Jurkat, Clone E6-1 (cell line): ENCODE results near the gene ELK1.
A peak's percentile ranks its signal among the peaks of the same experiment; 100 is the strongest.
"Not testable (repeated sequence)": the region's sequence is repeated elsewhere in the genome, so short reads cannot be mapped to it uniquely, and the experiment has no call there.

Experiments used
- DNase-seq: peaks from one replicate; pipeline ENCODE4 v3.0.0-alpha.2; 2011; ENCODE audit warnings: low read depth, low spot score
- H3K4me3 ChIP-seq: 2 replicates; pipeline ENCODE4 v1.5.1; 2011; ENCODE audit warnings: mild to moderate bottlenecking, low read length, control low read depth, moderate library complexity

ELK1 gene

DNA sequence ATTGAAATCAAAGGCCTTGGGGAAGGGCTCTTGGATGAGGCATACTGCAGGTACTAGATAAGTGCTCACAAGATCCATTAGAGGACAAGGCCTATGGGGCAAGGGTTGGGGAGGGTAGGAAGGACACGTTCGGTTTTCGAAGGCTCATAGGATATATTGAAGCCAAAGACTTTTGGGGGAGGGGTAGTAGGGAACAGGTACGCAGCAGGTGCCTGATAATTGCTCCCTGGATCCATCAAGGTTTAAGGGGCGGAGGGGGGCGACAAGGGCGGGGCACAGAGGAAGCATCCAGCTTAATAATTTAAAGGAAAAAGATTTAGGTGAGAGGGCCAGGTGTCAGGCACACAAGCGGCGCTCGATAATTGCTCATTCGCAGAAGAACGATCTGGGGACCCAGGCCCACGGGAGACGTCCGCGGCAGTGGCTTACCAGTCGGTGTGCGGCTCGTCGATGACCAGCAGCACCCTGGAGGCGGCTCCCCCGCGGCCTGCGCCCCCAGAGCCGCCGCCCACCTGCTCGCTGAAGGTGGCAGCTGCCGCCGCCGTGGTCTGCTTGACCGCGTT lies 31.4 kb downstream of the ELK1 start:
- DNase-seq, result no peak
- H3K4me3 ChIP-seq, result no peak overlapping the region

DNA sequence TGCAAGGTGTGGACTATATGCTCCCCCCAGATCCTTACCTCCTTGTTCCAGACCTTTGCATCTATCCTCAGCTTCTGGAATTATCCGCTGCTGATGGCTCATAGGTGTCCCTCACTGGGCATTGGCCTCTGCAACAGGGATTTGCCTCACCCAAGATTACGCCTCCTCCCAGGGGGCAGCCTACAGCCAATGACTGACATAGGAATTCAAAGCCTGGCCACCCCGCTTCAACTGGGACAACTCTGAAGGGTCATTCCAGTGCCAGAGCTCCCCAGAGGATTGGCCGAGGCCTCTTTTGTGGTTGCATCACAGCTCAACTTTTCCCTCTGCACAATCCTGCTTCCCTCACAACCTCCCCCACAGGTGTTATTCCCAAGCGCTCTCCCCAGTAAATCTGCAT lies 35.7 kb downstream of the ELK1 start:
- no peak for DNase-seq
- H3K4me3 ChIP-seq, result no peak overlapping the region

DNA sequence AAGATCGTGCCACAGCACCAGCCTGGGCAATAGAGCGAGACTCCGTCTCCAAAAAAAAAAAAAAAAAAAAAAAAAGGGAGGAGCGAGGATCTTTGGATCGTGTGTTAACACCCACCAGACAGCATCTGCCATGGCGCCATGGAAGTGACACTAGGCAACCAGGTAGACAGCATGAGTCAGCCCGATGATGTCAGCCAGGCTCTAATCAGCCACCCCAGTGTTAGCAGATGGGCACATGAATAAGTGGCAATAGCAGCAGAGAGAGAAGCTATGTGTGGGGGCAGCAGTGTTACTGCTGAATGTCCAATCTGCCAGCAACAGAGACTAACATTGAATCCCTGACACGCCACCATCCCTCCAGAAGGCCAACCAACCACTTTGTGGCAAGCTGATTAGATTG lies 37.3 kb downstream of the ELK1 start:
- DNase-seq, result no peak
- H3K4me3 ChIP-seq, result no peak overlapping the region

DNA sequence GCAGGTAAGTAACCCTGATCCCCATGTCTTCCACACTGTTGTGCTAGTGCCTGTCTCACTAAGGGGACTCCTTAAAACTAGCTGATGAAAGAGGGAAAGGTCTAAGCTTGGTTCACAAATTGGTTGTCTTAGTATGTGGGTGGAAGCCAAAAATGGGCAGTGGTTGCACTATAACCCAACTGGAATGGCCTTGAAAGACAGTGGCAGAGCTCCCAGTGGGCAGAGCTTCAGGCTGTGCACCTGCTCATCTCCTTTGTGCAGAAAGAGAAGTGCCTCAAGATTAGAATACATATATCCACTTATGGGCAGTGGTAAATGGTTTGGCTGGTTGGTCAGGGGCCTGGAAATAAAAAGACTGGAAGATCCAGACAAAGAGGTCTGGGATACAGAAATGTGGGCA lies 37.9 kb downstream of the ELK1 start:
- H3K4me3 ChIP-seq, result no peak overlapping the region
- DNase-seq, result no peak

DNA sequence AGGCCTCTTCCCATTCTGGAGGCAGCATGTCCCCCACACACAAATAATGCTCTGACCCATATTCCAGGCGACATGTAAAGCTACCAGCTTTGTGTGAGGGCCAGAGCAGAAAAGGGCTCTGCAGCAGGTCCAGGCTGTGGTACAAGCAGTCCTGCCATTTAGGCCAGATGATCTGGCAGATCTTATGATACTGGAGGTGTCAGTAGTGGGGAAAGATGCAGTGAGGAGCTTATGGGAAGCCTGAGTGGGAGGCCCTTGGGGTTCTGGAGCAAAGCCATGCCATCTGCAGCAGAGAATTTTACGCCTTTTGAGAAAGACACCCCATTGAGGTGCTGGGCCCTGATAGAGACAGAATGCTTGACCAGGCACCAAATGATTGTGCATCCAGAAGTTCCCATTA lies 38.4 kb downstream of the ELK1 start:
- no peak for DNase-seq

DNA sequence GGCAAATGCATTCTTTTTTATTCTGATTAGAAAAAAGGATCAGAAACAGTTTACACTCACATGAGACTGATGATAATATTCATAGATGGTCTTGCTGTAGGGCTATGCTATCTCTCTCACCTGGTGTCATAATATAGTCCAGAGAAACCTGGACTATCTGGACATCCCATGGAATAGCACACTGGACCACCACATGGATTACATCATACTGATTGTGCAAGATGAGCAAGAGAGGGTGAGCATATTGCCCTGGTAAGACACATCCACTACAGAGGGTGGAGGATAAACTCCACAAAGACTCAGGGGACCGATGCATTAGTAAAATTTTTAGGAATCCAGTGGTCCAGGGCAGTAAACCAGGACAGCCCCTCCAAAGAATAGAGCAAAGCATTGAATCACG lies 38.9 kb downstream of the ELK1 start:
- H3K4me3 ChIP-seq, result no peak overlapping the region
- DNase-seq, result no peak

More for the DNA sequence above, 38.4 kb downstream of the ELK1 start:
- no peak overlapping the region for H3K4me3 ChIP-seq

DNA sequence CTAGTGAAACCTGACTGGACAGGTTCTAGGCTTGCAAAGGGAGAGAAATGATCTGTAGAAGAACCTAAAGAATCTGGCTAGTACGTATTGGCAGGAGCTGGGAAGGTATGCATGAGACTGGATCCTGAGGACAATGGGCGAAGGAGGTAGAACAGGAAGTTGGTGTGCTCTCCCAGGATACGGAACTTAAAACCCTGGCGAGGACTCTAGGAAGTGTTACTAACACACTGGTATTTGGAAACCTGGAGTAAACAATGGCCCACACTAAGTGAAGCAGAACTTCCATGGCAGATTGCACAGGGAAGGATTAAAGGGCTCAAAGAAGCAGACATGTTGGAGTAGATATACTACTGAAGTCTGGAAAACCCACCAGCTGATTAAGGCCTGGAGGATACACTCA lies 39.9 kb downstream of the ELK1 start:
- no peak overlapping the region for H3K4me3 ChIP-seq
- no peak for DNase-seq

DNA sequence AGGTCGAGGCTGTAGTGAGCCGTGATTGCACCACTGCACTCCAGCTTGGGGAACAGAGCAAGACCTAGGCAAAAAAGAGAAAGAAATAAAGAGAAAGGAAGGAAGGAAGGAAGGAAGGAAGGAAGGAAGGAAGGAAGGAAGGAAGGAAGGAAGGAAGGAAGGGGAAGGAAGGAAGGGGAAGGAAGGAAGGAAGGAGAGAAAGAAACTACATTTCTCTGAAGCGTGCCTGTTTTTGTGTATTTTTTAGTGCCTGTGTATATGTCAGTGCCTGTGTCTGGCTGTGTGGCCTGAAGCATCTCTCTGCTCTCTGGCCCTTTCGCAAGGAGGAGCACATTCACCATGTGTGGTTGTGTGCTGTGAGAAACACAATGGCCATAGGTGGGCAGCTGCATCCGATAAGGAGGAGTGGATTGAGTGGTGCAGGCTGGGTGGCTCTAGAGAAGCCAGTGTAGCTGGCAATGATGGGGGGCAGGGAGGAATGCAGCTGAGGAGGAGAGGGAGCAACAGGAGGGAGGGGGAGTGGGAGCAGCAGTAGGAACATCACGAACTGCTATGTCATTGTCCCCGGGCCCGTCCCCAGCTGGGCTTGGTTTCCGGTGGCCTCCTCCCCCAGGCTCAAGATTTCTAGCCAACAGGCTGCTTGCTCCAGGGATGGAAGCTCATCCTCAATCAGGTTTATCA lies 42.1 kb downstream of the ELK1 start:
- H3K4me3 ChIP-seq, result no peak overlapping the region
- DNase-seq, result no peak

DNA sequence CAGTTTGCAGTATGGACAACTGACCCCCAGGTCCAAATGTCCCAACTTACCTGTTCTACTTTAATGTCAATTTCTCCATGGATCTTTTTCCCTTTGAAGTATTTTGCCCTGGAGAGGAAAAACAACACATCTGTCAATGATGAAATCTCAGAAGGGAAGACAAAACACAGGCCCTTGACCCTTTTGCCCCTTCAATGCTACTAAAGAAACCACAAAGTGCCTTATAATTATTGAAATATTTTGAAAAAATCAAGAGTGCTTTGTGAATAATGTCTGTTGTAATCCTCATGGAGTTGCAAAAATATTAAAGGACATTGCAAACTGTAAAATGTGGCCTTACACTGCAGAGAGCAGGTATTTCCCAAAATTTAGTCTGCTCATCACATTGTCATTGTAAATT lies 43.3 kb downstream of the ELK1 start:
- no peak for DNase-seq
- no peak overlapping the region for H3K4me3 ChIP-seq

DNA sequence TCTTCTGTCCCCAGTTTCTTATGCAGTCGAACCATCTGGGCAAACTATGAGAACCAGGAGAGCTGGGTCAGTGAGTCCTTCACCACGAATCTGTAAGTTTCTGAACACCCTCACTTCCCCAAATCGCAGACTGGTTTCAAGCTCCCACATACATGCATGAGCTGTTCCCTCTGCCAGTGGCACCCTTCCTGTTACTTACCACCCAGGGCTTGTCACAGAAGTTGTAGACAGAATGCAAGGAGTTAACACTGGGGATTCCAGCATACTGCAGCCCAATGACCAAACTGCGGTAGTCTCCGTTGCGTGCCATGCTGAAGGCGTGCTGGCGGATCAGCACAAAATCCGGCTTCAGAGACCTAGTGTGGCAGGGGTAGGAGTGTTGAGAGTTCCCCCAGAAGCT lies 45.3 kb downstream of the ELK1 start:
- no peak for DNase-seq
- H3K4me3 ChIP-seq, result no peak overlapping the region

DNA sequence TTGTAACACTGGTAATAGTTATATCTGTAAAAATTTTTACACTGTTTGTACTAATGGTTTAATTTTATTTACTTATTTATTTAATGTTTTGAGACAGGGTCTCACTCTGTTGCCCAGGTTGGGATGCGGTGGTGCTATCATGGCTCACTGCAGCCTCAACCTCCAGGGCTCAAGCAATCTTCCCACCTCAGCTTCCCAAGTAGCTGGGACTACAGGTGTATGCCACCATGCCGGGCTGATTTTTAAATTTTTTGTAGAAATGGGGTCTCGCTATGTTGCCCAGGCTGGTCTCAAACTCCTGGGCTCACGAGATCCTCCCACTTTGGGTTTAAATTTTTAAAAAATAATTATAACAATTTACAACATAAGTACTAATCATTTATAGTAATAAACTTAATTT lies 47.2 kb downstream of the ELK1 start:
- H3K4me3 ChIP-seq, DNase-seq: not testable (repeated sequence)

DNA sequence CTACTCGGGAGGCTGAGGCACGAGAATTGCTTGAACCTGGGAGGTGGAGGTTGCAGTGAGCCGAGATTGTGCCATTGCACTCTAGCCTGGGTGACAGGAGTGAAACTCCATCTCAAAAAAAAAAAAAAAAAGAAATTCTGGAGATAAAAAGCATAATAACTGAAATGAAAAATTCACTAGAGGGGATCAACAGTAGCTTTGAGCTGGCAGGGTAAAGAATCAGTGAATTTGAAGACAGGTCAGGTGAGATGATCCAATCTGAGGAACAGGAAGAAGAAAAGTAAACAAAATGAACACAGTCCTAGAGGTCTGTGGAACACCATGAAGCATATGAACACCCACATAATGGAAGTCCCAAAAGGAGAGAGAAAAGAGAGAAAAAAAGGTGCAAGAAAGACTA lies 53.1 kb downstream of the ELK1 start:
- DNase-seq, result no peak
- no peak overlapping the region for H3K4me3 ChIP-seq

DNA sequence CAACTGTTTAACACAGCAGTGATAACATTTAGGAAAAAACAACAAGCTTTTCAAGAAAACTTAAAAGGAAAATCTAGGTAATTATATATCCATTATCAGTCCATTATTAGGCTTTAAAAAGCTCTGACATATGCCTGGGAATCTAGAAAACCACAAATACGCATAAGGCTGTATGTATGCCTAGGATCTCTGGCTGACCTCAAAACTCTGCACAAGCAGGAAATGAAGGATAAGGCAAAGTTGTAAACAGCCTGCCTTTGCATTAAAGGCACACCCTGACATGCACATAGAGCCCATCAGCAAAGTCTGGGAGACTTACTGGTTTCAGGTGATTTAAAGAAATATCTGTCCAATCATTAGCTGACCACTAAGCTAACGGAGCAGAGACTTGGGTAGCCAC lies 54.1 kb downstream of the ELK1 start:
- no peak for DNase-seq
- H3K4me3 ChIP-seq, result no peak overlapping the region

DNA sequence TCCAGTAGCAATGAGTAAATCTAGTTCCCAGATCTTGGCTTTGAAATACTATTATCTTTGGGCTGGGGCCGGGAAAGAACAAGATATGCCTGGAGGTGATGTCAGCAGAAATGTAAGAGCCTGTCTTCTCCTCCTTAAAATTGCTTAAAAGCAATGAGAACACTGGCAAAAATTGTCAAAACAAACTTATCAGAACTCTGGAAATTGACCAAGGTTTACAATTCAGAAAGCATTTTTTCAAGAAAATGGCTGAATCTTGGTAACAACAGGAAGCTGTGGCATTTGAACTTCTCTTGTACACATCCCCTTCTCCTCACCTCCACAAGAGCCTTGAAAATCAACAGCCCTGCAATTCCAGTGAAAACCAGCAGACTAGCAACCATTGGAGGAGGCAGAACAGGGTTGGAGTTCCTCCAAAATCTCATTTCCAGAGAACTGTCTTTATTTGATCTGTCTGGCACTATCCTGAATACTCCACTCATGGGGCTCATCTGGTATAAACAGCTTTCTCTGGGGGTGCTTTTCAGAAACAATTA lies 54.6 kb downstream of the ELK1 start:
- no peak overlapping the region for H3K4me3 ChIP-seq
- DNase-seq, result peak; percentile 1

DNA sequence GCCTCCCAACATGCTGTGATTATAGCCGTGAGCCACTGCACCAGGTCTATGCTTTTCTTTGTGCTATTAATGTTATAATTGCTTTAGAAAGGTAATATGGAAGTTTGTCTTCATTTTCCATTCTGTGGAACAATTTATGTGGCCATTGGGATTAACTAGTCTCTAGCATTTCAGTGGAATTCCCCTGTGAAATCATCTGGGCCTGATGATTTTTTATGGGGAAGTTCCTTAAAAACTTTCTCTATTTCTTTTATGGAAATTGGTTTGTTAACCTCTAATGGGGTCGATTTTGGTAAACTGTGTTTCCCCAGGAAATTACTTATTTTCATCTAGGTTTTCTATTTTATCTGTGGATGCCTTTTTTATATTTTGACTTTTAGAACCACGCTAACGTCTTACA lies 56.8 kb downstream of the ELK1 start:
- no peak for DNase-seq
- H3K4me3 ChIP-seq, result no peak overlapping the region

DNA sequence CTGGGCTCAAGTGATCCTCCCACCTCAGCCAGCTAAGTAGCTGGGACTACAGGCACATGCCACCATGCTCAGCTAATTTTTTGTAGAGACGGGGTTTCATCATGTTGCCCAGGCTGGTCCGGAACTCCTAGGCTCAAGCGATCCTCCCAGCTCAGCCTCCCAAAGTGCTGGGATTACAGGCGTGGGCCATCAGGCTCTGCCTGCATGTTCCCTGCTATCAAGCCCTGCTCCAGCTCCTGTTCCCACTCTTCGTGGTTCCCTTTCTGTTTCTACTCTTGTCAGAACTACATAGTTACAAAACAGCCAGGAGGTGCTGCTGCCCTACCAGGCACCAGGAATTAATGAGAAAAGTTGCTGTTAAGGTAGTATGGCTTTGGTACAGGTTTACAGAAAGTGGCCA lies 59.4 kb downstream of the ELK1 start:
- H3K4me3 ChIP-seq, result no peak overlapping the region
- DNase-seq, result no peak

DNA sequence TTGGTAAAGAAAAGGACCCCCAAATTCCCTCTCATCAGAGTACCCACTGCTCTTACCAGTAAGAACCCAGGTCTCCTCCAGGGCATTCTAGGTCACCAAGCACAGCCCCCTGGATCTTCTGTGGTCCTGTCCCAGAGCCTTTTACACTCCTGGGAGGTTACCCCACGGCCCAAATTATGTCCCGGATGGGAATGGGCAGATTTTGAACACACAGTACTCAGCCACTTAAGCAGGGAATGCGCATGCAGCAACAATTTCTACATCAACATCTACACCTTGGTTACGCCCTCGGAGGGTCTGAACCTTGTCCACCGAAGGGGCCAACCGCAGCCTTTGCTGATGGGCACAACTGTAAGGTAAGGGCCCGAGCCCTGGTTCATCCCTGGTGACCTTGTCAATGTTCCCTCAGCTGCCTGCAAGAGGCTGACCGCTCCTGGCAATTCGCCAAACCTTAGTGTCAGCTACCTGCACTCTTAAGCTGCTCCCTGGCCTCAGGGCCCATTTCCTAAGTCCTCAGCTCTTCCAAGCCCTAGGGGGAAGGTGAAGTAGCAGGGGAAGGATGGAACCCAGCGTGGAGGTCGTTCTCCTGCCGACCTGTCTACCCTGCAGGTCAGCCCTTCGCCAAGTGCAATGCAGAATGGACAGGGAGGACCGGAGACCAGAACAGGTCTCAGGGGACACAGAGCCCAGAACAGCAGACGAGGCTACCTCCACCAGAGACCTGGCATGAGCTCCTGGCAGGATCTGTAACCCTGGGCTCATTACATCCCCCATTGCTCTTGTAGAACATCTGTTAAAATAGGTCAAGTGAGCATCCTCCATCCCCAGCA lies 62.2 kb downstream of the ELK1 start:
- DNase-seq, result no peak
- H3K4me3 ChIP-seq, result no peak overlapping the region

DNA sequence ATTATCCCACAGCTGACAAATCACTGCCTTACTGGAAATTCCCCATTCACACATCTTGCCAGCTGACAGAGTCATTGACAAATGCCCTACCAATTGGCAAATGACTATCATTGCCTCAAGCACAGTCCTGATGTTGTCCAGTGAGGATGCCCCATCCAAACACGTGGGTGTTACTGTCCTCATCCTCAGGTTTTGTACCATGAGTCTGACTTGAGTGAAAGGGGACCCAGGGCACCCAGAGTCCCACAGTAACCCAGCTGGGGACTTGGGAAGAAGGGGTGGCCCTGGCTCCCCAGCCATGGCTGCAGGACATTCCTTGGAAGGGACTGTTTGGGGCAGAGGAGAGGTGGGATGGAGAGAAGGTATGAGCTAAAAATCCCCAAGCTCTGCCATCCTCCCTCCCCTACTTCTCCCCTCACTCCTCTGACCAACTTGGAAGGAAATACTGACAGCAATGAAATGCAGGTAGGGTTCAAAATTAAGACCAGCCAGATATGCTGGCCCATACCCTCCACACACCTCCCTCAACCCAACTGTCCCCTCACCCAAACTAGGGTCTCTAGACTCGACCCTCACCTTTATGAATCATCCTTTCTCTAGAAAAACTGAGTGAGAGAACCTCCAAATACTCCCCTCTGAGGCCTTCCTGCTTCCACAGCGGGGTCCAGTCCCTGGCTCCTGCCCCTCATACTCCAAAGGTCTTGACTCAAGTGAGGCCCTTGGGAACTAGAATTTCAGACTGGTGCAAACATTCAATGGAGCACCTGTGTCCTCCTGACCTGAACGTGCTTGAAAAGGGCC lies 63.1 kb downstream of the ELK1 start:
- no peak for DNase-seq
- H3K4me3 ChIP-seq, result no peak overlapping the region

DNA sequence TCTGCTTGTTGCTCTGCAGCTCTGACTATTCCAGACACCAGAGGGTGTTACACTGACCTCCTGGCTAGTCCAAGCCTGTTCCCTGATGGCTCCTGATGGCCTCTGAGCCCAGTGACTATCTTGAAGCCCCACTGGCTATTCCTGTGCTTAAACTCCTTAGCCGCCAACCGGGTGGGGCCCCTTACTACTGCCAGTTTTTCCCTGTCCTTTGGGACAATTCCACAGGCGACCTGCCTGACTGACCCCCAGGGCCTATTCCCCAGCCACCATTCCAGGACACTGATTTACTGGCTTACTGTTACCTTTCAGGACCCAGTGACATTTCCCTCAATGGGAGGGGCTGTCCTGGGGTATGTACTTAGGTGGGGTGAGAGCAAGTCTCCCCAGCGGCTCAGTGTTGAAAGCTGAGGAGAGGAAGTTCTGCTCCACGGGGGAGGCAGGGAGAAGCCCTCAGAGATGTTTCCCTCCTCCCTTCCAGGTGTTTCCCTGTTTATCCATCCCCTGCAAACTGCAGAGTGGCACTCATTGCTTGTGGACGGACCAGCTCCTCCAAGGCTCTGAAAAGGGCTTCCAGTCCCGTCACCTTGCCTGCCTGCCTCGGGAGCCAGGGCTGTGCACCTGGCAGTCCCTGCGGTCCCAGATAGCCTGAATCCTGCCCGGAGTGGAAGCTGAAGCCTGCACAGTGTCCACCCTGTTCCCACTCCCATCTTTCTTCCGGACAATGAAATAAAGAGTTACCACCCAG lies 64.1 kb downstream of the ELK1 start:
- DNase-seq, result no peak
- H3K4me3 ChIP-seq, result no peak overlapping the region
